Hepatocyte (in vitro differentiated cells): ENCODE results near the gene NCOA6.

Experiments used
- CTCF ChIP-seq: fragments of 200-600 bp; sonication (generic); IDR thresholded peaks from 2 replicates; pipeline ENCODE4 v1.5.1; 2016; ENCODE audit warnings: antibody characterized with exemption, mild to moderate bottlenecking; ENCODE audit not compliant: poor library complexity
- EZH2 ChIP-seq: fragments of 200-600 bp; sonication (generic); IDR thresholded peaks from 2 replicates; pipeline ENCODE4 v1.6.1; 2016; ENCODE audit warnings: antibody characterized with exemption, mild to moderate bottlenecking, borderline replicate concordance

- no peak for TF ChIP-seq CTCF
- no peak for TF ChIP-seq EZH2
Observed at GRCh38 chr20:34859367-34859766, 33.9 kb upstream of the NCOA6 start.
